ENCODE data around the gene HPN. TPM values are rescaled to one million over a fixed set of nuclear protein-coding genes. Genes with fewer than 3 reads are reported as not detected.

HPN gene
- total and polyA plus RNA-seq, 2 donors from 2014 or later, result 134 to 331 TPM

DNA sequence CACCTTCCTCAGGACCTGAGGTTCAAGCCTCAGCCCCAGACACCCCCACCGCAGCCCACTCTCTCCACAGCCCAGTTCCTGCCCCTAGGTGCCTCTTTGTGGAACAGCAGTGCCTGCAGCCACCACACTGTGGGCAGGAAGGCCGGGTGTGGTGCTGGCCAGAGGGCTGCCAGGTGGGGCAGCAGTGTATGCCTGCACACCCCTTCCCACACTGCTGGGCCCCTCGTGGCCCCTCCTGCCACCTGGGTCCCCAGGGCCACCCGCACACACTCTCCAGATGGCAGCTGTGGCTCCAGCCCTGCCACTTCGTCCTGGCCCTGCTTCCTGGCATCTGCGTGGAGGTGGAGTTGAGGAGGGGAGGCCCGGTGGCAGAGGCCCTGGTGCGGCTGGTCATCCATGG is 35.1 kb downstream of the HPN start:
- Histone ChIP-seq H3K9me3 (ENCODE audit: control insufficient read depth in 2 of 3, insufficient read depth in 1 of 3, low read length in 3 of 3) (no peaks in the 10 kb centered on the region), H3K36me3 (ENCODE audit: control insufficient read depth in 2 of 3, insufficient read depth in 3 of 3, low read length in 3 of 3) (no peaks in the 10 kb centered on the region), H3K4me1 (ENCODE audit: control insufficient read depth in 2 of 3, insufficient read depth in 2 of 3, low read depth in 1 of 3, low read length in 3 of 3) (no peaks in the 10 kb centered on the region), H3K4me3 (ENCODE audit: low read length in 3 of 3) (no peak overlapping the region), H3K27me3 (ENCODE audit: control insufficient read depth, insufficient read depth, low read length) (no peaks in the 10 kb centered on the region), H3K9ac (ENCODE audit: low read length in 3 of 3) (no peak overlapping the region), H3K27ac (ENCODE audit: low read depth in 2 of 2, low read length in 2 of 2) (no peak overlapping the region)
- intact Hi-C loops (cut with DNase I), result no loop called here
- no peak for FAIRE-seq
- DNase-seq, result no peak
- TF ChIP-seq, protein P1, sequence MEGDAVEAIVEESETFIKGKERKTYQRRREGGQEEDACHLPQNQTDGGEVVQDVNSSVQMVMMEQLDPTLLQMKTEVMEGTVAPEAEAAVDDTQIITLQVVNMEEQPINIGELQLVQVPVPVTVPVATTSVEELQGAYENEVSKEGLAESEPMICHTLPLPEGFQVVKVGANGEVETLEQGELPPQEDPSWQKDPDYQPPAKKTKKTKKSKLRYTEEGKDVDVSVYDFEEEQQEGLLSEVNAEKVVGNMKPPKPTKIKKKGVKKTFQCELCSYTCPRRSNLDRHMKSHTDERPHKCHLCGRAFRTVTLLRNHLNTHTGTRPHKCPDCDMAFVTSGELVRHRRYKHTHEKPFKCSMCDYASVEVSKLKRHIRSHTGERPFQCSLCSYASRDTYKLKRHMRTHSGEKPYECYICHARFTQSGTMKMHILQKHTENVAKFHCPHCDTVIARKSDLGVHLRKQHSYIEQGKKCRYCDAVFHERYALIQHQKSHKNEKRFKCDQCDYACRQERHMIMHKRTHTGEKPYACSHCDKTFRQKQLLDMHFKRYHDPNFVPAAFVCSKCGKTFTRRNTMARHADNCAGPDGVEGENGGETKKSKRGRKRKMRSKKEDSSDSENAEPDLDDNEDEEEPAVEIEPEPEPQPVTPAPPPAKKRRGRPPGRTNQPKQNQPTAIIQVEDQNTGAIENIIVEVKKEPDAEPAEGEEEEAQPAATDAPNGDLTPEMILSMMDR (IDR thresholded peaks at IDR 0.05; ENCODE audit: borderline replicate concordance, extremely low read depth, insufficient read depth), result no peak

DNA sequence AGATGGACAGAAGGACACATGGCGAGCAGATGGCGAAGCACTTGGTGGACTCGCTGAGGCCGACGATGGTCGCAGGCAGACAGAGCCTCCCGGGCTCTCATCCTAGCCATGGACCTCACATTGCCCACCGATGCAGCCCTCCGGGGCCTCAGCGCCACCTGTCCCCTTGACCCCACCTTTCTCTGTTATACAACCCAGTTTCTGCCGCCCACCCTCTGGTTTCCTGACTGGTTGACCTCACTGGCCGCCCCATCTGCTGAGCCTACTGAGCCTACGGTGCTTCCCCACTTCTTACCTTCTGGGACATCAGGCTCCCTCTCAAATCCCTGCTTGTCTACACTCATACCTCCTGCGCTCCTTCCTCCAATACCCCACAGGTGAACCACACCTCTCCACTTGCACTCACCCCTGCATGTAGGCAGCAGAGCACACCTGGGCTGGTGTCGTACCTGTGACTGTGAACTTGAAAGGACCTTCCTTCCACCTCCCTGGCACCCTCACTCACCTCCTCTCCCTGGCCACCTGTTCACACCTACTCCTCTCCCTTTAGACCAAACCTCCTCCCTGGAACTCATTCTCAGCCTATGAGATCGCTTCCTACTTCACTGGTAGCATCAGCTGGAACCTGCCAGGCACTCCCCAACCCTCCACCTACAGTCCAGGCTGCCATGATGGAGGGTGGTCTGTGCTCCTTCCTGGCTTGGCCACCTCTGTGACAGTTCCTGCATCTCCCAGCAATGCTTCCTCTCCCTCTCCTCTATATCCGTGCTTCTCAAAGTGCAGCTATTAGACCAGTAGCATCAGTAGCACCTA is 36.1 kb downstream of the HPN start:
- no peaks in the 10 kb centered on the region for H3K36me3 ChIP-seq (ENCODE audit: control insufficient read depth in 2 of 3, insufficient read depth in 3 of 3, low read length in 3 of 3)
- no peak overlapping the region for H3K27ac ChIP-seq (ENCODE audit: low read depth in 2 of 2, low read length in 2 of 2)
- DNase-seq (peak in 1 of 5 donors; percentile 23), FAIRE-seq (no peak)
- H3K4me1 ChIP-seq (ENCODE audit: control insufficient read depth in 2 of 3, insufficient read depth in 2 of 3, low read depth in 1 of 3, low read length in 3 of 3), result no peaks in the 10 kb centered on the region
- no peaks in the 10 kb centered on the region for H3K9me3 ChIP-seq (ENCODE audit: control insufficient read depth in 2 of 3, insufficient read depth in 1 of 3, low read length in 3 of 3)
- no peak overlapping the region for H3K9ac ChIP-seq (ENCODE audit: low read length in 3 of 3)
- intact Hi-C loops (cut with DNase I), result no loop called here
- H3K27me3 ChIP-seq (ENCODE audit: control insufficient read depth, insufficient read depth, low read length), result no peaks in the 10 kb centered on the region
- no peak overlapping the region for H3K4me3 ChIP-seq (ENCODE audit: low read length in 3 of 3)
- TF ChIP-seq, protein P1 (IDR thresholded peaks at IDR 0.05; ENCODE audit: borderline replicate concordance, extremely low read depth, insufficient read depth), result no peak

DNA sequence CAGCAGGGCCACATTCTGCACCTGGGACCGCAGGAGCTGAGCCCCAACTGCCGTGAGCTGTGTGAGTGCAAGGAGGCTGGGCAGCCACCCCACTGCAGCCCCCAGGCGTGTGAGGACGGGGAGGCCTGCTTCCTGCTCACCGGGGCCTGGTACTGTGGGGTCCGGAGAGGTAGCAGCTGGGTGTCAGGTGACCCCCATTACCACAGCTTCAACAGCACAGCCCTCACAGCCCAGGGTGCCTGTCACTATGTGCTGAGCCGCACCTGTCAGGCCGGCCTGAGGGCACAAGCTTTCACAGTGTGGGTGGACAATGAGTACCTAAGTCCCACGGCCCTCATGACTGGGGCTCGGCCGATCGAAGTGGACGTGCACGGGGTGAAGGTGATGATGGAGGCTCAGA is 38.3 kb downstream of the HPN start:
- TF ChIP-seq, protein P1 (IDR thresholded peaks at IDR 0.05; ENCODE audit: borderline replicate concordance, extremely low read depth, insufficient read depth), result no peak
- Histone ChIP-seq H3K9ac (ENCODE audit: low read length in 3 of 3) (no peak overlapping the region), H3K4me1 (ENCODE audit: control insufficient read depth in 2 of 3, insufficient read depth in 2 of 3, low read depth in 1 of 3, low read length in 3 of 3) (no peaks in the 10 kb centered on the region), H3K9me3 (ENCODE audit: control insufficient read depth in 2 of 3, insufficient read depth in 1 of 3, low read length in 3 of 3) (no peaks in the 10 kb centered on the region), H3K27me3 (ENCODE audit: control insufficient read depth, insufficient read depth, low read length) (no peaks in the 10 kb centered on the region), H3K36me3 (ENCODE audit: control insufficient read depth in 2 of 3, insufficient read depth in 3 of 3, low read length in 3 of 3) (no peaks in the 10 kb centered on the region), H3K4me3 (ENCODE audit: low read length in 3 of 3) (no peak overlapping the region), H3K27ac (ENCODE audit: low read depth in 2 of 2, low read length in 2 of 2) (no peak overlapping the region)
- intact Hi-C loops (cut with DNase I), result no loop called here
- FAIRE-seq, result no peak
- DNase-seq, result no peak
